ENCODE data around the gene VIPR1.
"Not testable (repeated sequence)": the region's sequence is repeated elsewhere in the genome, so short reads cannot be mapped to it uniquely, and the experiment has no call there.

Gene VIPR1

GRCh38 chr3:42549131-42549530, 46.7 kb downstream of the VIPR1 start:
- Mint-ChIP-seq H3K27ac (no peak overlapping the region), H3K9me3 (ENCODE audit: low read depth) (no peaks in the 10 kb centered on the region), H3K36me3 (peaks cover 7% of the 10 kb centered on the region), H3K4me1 (ENCODE audit: low read depth) (no peaks in the 10 kb centered on the region), H3K4me3 (no peak overlapping the region), H3K27me3 (no peaks in the 10 kb centered on the region)

DNA sequence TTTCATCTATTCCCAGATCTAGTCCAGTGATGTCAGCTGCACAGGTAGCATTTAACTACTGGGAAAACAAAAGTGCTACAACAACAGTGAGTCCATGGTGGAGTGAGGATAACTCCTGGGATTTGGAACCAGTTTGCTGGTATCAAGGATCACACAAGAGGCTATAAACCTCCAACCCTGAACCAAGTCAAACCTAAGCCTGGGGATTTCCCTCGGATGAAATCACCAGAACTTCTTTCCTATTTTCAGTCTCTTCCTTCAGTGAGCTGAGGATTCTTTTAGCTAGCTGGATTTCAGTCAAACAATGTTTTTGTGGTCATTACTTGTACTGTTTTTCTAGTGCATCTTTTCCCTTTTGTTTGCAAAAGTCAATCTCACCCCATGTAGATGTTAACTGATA, 47.8 kb downstream of the VIPR1 start:
- H3K9me3 Mint-ChIP-seq (ENCODE audit: low read depth): no peaks in the 10 kb centered on the region
- H3K36me3 Mint-ChIP-seq: peaks cover 9% of the 10 kb centered on the region
- H3K4me3 Mint-ChIP-seq: no peak overlapping the region
- H3K27me3 Mint-ChIP-seq: no peaks in the 10 kb centered on the region
- H3K27ac Mint-ChIP-seq: no peak overlapping the region
- peaks cover 2% of the 10 kb centered on the region for H3K4me1 Mint-ChIP-seq (ENCODE audit: low read depth)

DNA sequence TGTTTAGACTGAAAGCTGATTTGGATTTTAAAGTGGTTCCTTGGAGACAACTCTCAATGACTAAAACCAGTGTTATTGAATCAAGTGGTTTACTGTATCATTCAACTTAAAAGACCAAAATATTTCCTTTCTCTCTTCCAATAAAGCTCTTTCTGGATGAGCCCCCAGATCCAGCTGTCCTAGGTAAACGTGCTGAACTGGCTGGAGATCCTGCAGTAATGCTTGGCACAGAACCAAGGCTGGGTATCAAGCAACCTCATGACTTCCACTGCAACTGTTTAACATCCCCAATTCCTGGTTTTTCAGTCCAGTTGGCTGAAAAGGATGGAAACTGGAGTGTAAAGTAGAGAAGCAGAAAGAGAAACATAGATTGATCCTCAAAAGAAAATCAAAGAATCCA, 50.4 kb downstream of the VIPR1 start:
- H3K4me3 Mint-ChIP-seq: no peak overlapping the region
- H3K4me1 Mint-ChIP-seq (ENCODE audit: low read depth): peaks cover 27% of the 10 kb centered on the region
- H3K27me3 Mint-ChIP-seq: no peaks in the 10 kb centered on the region
- no peaks in the 10 kb centered on the region for H3K9me3 Mint-ChIP-seq (ENCODE audit: low read depth)
- H3K36me3 Mint-ChIP-seq: peaks cover 17% of the 10 kb centered on the region
- H3K27ac Mint-ChIP-seq: peak overlapping the region; percentile 76

DNA sequence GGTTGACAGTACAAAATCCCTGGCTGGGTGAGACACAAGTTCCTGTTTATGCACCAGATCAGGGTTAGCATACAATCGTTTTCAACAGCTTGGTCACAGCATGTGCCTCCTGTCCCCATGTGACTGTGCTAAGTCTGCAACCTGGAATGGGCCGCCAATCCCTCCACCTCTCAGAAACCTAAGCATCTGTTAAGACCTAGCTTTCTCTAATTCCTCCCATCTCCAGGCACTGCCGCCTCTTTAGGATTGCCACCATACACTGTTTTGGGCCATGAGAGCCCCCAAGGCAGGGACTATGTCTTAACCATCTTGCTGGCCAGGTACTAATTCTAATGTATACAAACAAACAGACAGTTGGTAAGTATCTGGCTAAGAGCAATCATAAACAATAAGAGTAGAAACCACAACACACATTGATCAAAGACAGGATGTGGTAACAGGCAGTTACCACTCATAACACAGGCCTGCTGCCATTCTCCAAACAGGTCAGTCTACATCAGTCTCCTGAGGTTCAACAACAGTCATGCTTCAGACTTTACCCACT, 53.7 kb downstream of the VIPR1 start:
- peaks cover 31% of the 10 kb centered on the region for H3K4me1 Mint-ChIP-seq (ENCODE audit: low read depth)
- no peaks in the 10 kb centered on the region for H3K9me3 Mint-ChIP-seq (ENCODE audit: low read depth)
- H3K36me3 Mint-ChIP-seq: peaks cover 19% of the 10 kb centered on the region
- peak overlapping the region; percentile 73 for H3K27ac Mint-ChIP-seq
- H3K4me3 Mint-ChIP-seq: peak overlapping the region; percentile 42
- H3K27me3 Mint-ChIP-seq: no peaks in the 10 kb centered on the region

DNA sequence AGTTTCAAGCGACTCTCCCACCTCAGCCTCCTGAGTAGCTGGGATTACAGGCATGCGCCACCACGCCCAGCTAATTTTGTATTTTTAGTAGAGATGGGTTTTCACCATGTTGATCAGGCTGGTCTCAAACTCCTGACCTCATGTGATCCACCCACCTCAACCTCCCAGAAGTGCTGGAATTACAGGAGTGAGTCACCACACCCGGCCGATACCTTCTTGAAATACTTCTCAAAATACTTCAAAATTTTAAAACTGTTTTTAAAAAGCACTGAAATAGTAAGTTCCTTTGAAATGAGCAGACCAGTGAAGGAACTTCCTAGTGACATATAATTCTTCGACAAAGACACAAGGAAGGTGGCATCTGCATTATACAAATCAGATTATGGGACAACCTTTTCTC, 54.4 kb downstream of the VIPR1 start:
- not testable (repeated sequence) for H3K27me3 Mint-ChIP-seq; H3K9me3 Mint-ChIP-seq (ENCODE audit: low read depth)
- Mint-ChIP-seq H3K4me3 (peak overlapping the region; percentile 42), H3K4me1 (ENCODE audit: low read depth) (peaks cover 31% of the 10 kb centered on the region), H3K36me3 (peaks cover 19% of the 10 kb centered on the region), H3K27ac (peak overlapping the region; percentile 73)

- H3K27ac Mint-ChIP-seq: peak overlapping the region; percentile 64
- H3K27me3 Mint-ChIP-seq: no peaks in the 10 kb centered on the region
- H3K4me3 Mint-ChIP-seq: no peak overlapping the region
- H3K4me1 Mint-ChIP-seq (ENCODE audit: low read depth): peaks cover 31% of the 10 kb centered on the region
- H3K9me3 Mint-ChIP-seq (ENCODE audit: low read depth): no peaks in the 10 kb centered on the region
- peaks cover 17% of the 10 kb centered on the region for H3K36me3 Mint-ChIP-seq
Measured at GRCh38 chr3:42557854-42558253, 55.4 kb downstream of the VIPR1 start.

DNA sequence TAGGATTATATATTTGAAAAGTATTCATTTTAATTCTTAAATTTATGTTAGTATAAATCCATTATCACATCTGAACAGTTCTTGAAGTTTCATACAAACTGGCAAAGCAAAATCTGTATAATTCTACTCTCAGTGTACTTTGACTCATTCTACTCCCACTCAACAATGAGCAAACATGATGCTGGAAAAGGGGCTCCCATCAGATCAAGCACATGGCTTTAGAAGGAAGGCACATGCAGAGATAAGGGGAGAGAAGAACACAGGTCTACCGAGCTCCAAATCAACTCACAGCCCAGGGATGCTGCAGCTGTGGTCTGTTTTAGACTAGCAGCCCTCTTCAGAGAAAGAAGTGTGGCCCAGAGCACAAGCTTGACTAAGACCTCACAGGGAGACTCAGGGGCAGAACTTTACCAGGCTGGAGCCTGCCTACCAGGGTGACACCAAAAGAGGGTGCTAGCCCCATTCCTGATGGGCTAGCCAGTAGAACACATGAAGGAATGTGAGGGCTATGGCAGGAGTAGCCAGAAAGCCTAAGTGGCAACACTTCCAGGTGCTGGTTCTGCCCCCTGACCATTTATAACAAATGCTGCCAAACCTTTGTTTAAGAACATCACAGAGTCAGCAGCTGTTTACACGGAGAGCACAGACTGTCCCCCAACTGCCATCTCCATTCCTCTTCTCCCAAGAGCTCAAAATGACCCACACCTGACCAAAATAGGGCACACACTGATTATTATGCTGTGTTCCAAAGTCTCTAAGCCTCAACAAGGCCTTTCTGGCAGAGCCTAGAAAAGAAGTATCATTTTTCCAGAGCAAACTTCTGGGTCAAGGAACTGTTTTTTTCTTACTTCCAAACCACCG, 59.8 kb downstream of the VIPR1 start:
- Mint-ChIP-seq H3K36me3 (peaks cover 13% of the 10 kb centered on the region), H3K27me3 (no peaks in the 10 kb centered on the region), H3K4me1 (ENCODE audit: low read depth) (peaks cover 9% of the 10 kb centered on the region), H3K9me3 (ENCODE audit: low read depth) (no peaks in the 10 kb centered on the region), H3K27ac (peak overlapping the region; percentile 51), H3K4me3 (no peak overlapping the region)

DNA sequence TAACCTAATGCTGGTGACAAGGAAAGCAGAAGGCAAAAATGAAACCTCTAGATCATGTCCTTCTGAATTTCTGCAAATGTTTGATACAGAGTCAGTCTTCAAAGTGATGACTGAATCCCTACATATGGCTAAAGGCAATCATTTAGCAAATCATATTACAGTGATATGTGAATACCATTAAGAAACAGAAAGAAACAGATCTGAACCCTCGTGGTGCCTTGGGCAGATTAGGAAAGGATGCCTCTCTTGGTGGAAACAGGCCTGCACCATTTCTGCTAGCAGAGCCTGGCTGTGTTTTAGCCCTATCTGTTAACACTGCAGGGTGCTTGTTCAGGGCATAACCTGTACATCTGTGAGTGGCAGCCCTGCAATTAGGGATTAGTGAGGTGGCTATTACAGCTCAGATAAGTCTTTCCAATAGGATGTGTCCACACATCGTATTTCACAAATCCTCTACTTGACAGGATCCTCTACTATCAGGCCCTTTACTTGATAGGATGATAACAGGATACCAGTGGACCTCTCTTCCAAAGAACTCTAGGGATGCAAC, 67.2 kb downstream of the VIPR1 start:
- Mint-ChIP-seq H3K4me3 (no peak overlapping the region), H3K4me1 (ENCODE audit: low read depth) (peaks cover 10% of the 10 kb centered on the region), H3K27me3 (no peaks in the 10 kb centered on the region), H3K36me3 (peaks cover 28% of the 10 kb centered on the region), H3K9me3 (ENCODE audit: low read depth) (no peaks in the 10 kb centered on the region), H3K27ac (no peak overlapping the region)

DNA sequence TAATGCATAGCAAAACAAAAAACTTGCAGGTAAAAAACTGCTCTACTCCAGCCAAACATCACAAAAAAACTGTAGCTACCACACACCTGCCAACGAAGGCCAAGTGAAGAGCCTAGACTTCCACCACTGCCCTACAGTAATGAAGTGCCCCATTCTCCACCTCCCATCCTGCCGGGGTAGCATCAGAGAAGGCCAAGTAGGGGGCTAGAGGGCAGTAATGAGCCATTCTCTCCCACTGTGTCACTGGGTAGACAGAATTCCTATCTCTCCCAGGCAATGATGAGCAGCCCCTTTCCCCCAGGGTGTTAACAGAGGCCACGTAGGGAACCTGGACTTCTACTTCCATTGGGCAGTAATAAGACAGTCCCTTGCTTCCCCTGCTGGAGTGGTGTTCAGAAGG, 69.8 kb downstream of the VIPR1 start:
- Mint-ChIP-seq H3K27me3 (no peaks in the 10 kb centered on the region), H3K4me3 (no peak overlapping the region), H3K4me1 (ENCODE audit: low read depth) (peaks cover 20% of the 10 kb centered on the region), H3K27ac (no peak overlapping the region), H3K9me3 (ENCODE audit: low read depth) (no peaks in the 10 kb centered on the region), H3K36me3 (peaks cover 31% of the 10 kb centered on the region)

- Mint-ChIP-seq H3K27me3 (no peaks in the 10 kb centered on the region), H3K36me3 (peaks cover 27% of the 10 kb centered on the region), H3K4me3 (no peak overlapping the region), H3K27ac (no peak overlapping the region), H3K4me1 (ENCODE audit: low read depth) (peaks cover 28% of the 10 kb centered on the region), H3K9me3 (ENCODE audit: low read depth) (no peaks in the 10 kb centered on the region)
Measured at GRCh38 chr3:42575137-42575741, 72.8 kb downstream of the VIPR1 start.

GRCh38 chr3:42578054-42578453, 75.6 kb downstream of the VIPR1 start:
- Mint-ChIP-seq H3K4me1 (ENCODE audit: low read depth) (peaks cover 42% of the 10 kb centered on the region), H3K27ac (no peak overlapping the region), H3K9me3 (ENCODE audit: low read depth) (no peaks in the 10 kb centered on the region), H3K36me3 (peaks cover 22% of the 10 kb centered on the region), H3K4me3 (no peak overlapping the region), H3K27me3 (no peaks in the 10 kb centered on the region)

DNA sequence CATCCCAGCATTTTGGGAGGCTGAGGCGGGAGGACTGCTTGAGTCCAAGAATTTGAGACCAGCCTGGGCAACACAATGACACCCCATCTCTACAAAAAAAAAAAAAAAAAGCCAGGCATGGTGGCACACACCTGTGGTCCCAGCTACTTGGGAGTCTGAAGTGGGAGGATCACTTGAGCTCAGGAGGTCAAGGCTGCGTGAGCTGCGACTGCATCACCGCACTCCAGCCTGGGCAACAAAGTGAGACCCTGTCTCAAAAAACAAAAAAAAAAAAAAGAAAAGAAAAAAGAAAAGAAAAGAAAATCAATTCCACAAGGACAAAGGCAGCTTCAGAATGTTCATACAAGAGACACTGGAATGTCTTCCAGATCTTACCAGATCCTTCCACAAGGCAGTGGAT, 76.9 kb downstream of the VIPR1 start:
- peaks cover 18% of the 10 kb centered on the region for H3K36me3 Mint-ChIP-seq
- H3K4me1 Mint-ChIP-seq (ENCODE audit: low read depth): peaks cover 47% of the 10 kb centered on the region
- H3K27ac Mint-ChIP-seq; H3K27me3 Mint-ChIP-seq; H3K4me3 Mint-ChIP-seq; H3K9me3 Mint-ChIP-seq (ENCODE audit: low read depth): not testable (repeated sequence)

GRCh38 chr3:42581400-42581708, 78.9 kb downstream of the VIPR1 start:
- no peaks in the 10 kb centered on the region for H3K9me3 Mint-ChIP-seq (ENCODE audit: low read depth)
- no peaks in the 10 kb centered on the region for H3K27me3 Mint-ChIP-seq
- peaks cover 44% of the 10 kb centered on the region for H3K4me1 Mint-ChIP-seq (ENCODE audit: low read depth)
- H3K27ac Mint-ChIP-seq: peak overlapping the region; percentile 80
- H3K4me3 Mint-ChIP-seq: peak overlapping the region; percentile 90
- peaks cover 5% of the 10 kb centered on the region for H3K36me3 Mint-ChIP-seq

DNA sequence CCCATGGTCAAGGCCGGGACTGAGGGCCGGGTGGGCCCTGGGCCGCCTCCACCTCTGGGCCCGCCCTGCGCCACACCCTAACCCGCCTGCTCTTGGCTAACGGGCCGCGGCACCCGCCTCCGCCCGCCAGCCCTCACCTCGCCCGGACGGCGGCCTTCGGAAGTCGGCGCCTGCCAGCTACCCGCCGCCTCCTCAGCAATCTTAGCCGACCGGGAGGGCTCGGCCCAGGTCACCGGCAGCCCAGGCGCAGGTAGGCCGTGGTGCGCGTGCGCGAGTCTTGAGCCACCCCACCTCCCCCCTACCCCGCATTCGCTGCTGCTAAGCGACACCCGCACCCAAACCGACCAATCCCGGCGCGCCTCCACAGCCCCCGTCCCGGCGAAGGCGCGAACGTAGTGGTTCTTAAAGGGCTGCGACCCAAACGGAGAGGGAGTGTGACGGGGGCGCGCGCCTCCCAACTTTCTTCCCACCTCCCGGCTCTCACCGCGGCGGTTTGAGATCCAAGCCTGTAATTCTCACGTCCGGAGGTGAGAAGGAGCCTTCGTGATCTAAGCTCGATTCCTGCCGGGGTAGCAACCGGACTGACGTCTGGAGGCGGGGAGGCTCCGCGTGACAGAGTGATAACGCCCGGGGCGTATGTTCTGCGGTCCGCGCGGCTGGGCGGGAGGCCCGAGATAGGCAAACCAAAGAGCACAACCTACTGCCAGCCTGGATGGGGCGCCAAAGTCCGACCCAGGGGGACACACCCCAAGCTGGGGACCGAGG, 79.4 kb downstream of the VIPR1 start, which contains the start of gene SEC22C:
TSS of gene SEC22C (minus strand) at position 259 of the 765 bp plus-strand sequence. CDS start 12,921 bp downstream, outside the sequence.
- Mint-ChIP-seq H3K36me3 (peaks cover 5% of the 10 kb centered on the region), H3K27me3 (no peaks in the 10 kb centered on the region), H3K4me3 (peak within 1 kb of the TSS; percentile 90), H3K4me1 (ENCODE audit: low read depth) (peaks cover 40% of the 10 kb centered on the region), H3K9me3 (ENCODE audit: low read depth) (no peaks in the 10 kb centered on the region), H3K27ac (peak within 1 kb of the TSS; percentile 94)

All from activated naive CD8-positive, alpha-beta T cell (primary cell).